OCI-LY7 (cell line): ENCODE results near the gene STAT5A. TPM values are rescaled to one million over a fixed set of nuclear protein-coding genes. Genes with fewer than 3 reads are reported as not detected.

Experiments
- BruUV-seq: library from RNA; stranded (reverse); fragments of 400-500 nt; replicated peaks from 2 replicates; lab custom pipeline; 2021; lab: Mats Ljungman, UMichigan
- CTCF ChIA-PET: fragments of 300-600 bp; sonication (Branson Sonifier 250); formaldehyde crosslinking; loops from one replicate; lab custom pipeline; 2022; ENCODE audit warnings: antibody characterized with exemption; ENCODE audit not compliant: unreplicated experiment; lab: Charles Lee
- POLR2A ChIA-PET: fragments of 300-600 bp; sonication (Branson Sonifier 250); formaldehyde crosslinking; loops from one replicate; lab custom pipeline; 2022; ENCODE audit warnings: antibody characterized with exemption; lab: Charles Lee
- DNase-seq: peaks from one replicate; pipeline ENCODE4 v3.0.0-alpha.2; 2015; ENCODE audit warnings: low spot score
- H2AFZ ChIP-seq: fragments of 200-600 bp; sonication (generic), shearing (Covaris generic); 2 replicates; pipeline ENCODE4 v1.6.1; 2014; ENCODE audit warnings: mild to moderate bottlenecking, antibody characterized with exemption, low read length, moderate library complexity
- H3K27ac ChIP-seq: fragments of 200-600 bp; sonication (generic); 2 replicates; pipeline ENCODE4 v1.5.1; 2014; ENCODE audit warnings: mixed run types, low read depth, mild to moderate bottlenecking, moderate library complexity, low read length, inconsistent platforms; ENCODE audit not compliant: poor library complexity, severe bottlenecking
- H3K36me3 ChIP-seq: fragments of 200-600 bp; sonication (generic); 2 replicates; pipeline ENCODE4 v1.6.1; 2014; ENCODE audit warnings: mild to moderate bottlenecking, antibody characterized with exemption, low read length, moderate library complexity, mixed read lengths; ENCODE audit not compliant: insufficient read depth
- H3K4me1 ChIP-seq: fragments of 200-600 bp; sonication (generic); 2 replicates; pipeline ENCODE4 v1.5.1; 2014; ENCODE audit warnings: mild to moderate bottlenecking, low read length; ENCODE audit not compliant: insufficient read depth, poor library complexity, severe bottlenecking
- H3K4me2 ChIP-seq: fragments of 200-600 bp; sonication (generic); 2 replicates; pipeline ENCODE4 v1.6.1; 2014; ENCODE audit warnings: mild to moderate bottlenecking, low read length
- H3K4me3 ChIP-seq: fragments of 200-600 bp; sonication (generic); 2 replicates; pipeline ENCODE4 v1.5.1; 2014; ENCODE audit warnings: mild to moderate bottlenecking, low read depth, low read length; ENCODE audit not compliant: poor library complexity, severe bottlenecking
- H3K79me2 ChIP-seq: fragments of 200-600 bp; sonication (generic); 2 replicates; pipeline ENCODE4 v1.6.1; 2016; ENCODE audit warnings: low read depth, mild to moderate bottlenecking, low read length, moderate library complexity, mixed read lengths; ENCODE audit not compliant: insufficient read depth
- H3K9me2 ChIP-seq: fragments of 200-600 bp; sonication (generic); 2 replicates; pipeline ENCODE4 v1.6.1; 2016; ENCODE audit warnings: mild to moderate bottlenecking, low read length, mixed read lengths; ENCODE audit not compliant: insufficient read depth
- H3K9me3 ChIP-seq: fragments of 200-600 bp; sonication (generic); 2 replicates; pipeline ENCODE4 v1.6.1; 2014; ENCODE audit warnings: mild to moderate bottlenecking, mixed run types, low read length, mixed read lengths
- H4K20me1 ChIP-seq: fragments of 200-600 bp; sonication (generic); 2 replicates; pipeline ENCODE4 v1.6.1; 2014; ENCODE audit warnings: mild to moderate bottlenecking, antibody characterized with exemption, low read length, moderate library complexity, mixed read lengths; ENCODE audit not compliant: insufficient read depth
- CTCF ChIP-seq: fragments of 200-600 bp; sonication (generic); conservative IDR thresholded peaks from 2 replicates; pipeline ENCODE4 v1.5.1; 2014; ENCODE audit warnings: mild to moderate bottlenecking, antibody characterized with exemption, low read length, moderate library complexity, mixed read lengths
- EZH2phosphoT487 ChIP-seq: fragments of 200-600 bp; sonication (generic); IDR thresholded peaks from 2 replicates; pipeline ENCODE4 v1.6.1; 2018; ENCODE audit warnings: low read depth, borderline replicate concordance, mild to moderate bottlenecking, mixed run types, antibody characterized with exemption, low read length, moderate library complexity, mixed read lengths
- intact Hi-C: fragments of 100-400 bp; cut with micrococcal nuclease; formaldehyde crosslinking; loops from one replicate; pipeline ENCODE4 v1.10.0; 2022; ENCODE audit not compliant: unreplicated experiment
- total RNA-seq, 2 experiments: library from RNA; depleted of rRNA in 1 of 2; stranded (reverse); fragments of >200 nt in 1 of 2; shearing (Covaris generic) in 1 of 2; gene quantifications; 2 replicates each; pipeline ENCODE4 v1.2.3, GENCODE V29; 2014 to 2022

STAT5A gene
- total RNA-seq, 2 experiments from 2014 or later, result 1.9 to 7.9 TPM

- CTCF ChIA-PET, result no interaction called here
- no peaks in the 10 kb centered on the region for H3K9me2 ChIP-seq
- POLR2A ChIA-PET, result no interaction called here
- no peaks in the 10 kb centered on the region for H3K79me2 ChIP-seq
- intact Hi-C loops, result no loop called here
- no peak for TF ChIP-seq EZH2phosphoT487
- TF ChIP-seq CTCF, result no peak
- no peak overlapping the region for H3K4me3 ChIP-seq
- H2AFZ ChIP-seq, result no peak overlapping the region
- H3K4me1 ChIP-seq, result peaks cover 34% of the 10 kb centered on the region
- no TSS peak for BruUV-seq
- H3K9me3 ChIP-seq, result no peaks in the 10 kb centered on the region
- H4K20me1 ChIP-seq, result no peaks in the 10 kb centered on the region
- no peaks in the 10 kb centered on the region for H3K36me3 ChIP-seq
- H3K4me2 ChIP-seq, result peak overlapping the region; percentile 60; the same call in 1 of the 2 replicates
- no peak overlapping the region for H3K27ac ChIP-seq
- no peak for DNase-seq
Observed at GRCh38 chr17:42311240-42312034, 23.1 kb downstream of the STAT5A start.

GRCh38 chr17:42312035-42312284 is 23.7 kb downstream of the STAT5A start:
- H3K4me3 ChIP-seq, result no peak overlapping the region
- CTCF ChIA-PET, result no interaction called here
- H3K36me3 ChIP-seq, result no peaks in the 10 kb centered on the region
- intact Hi-C loops, result no loop called here
- TF ChIP-seq CTCF (no peak), EZH2phosphoT487 (no peak)
- DNase-seq, result no peak
- POLR2A ChIA-PET, result no interaction called here
- H3K4me1 ChIP-seq, result peaks cover 34% of the 10 kb centered on the region
- no peaks in the 10 kb centered on the region for H4K20me1 ChIP-seq
- H3K9me2 ChIP-seq, result no peaks in the 10 kb centered on the region
- H2AFZ ChIP-seq, result no peak overlapping the region
- no TSS peak for BruUV-seq
- H3K4me2 ChIP-seq, result peak overlapping the region; percentile 60
- H3K27ac ChIP-seq, result no peak overlapping the region
- no peaks in the 10 kb centered on the region for H3K79me2 ChIP-seq
- H3K9me3 ChIP-seq, result no peaks in the 10 kb centered on the region
